ENCODE results near the gene DPYSL5.

Gene DPYSL5

GRCh38 chr2:26933431-26934334 lies 85.8 kb downstream of the DPYSL5 start:
- no peaks in the 10 kb centered on the region for H3K79me2 ChIP-seq (ENCODE audit: low read length)
- no peak for TF ChIP-seq EZH2phosphoT487 (IDR thresholded peaks at IDR 0.05; ENCODE audit: low read depth)
- no peaks in the 10 kb centered on the region for H4K20me1 ChIP-seq (ENCODE audit: insufficient read depth, low read length)
- no peak overlapping the region for H3K27ac ChIP-seq (ENCODE audit: low read length)
- no peaks in the 10 kb centered on the region for H3K36me3 ChIP-seq (replicated peaks; ENCODE audit: low read depth, low read length)
- H3K4me1 ChIP-seq (ENCODE audit: low read length), result no peaks in the 10 kb centered on the region
- no peak overlapping the region for H3K4me2 ChIP-seq (ENCODE audit: low read length)
- H3K4me3 ChIP-seq (ENCODE audit: low read length), result no peak overlapping the region
- H3K27me3 ChIP-seq (ENCODE audit: low read depth, low read length), result 0 out of 2 replicates have a peak, but pooled peaks cover 12% of the 10 kb centered on the region
- H2AFZ ChIP-seq (ENCODE audit: low read depth, low read length), result no peak overlapping the region
- no peak overlapping the region for H3K9ac ChIP-seq (ENCODE audit: low read length)
- no peaks in the 10 kb centered on the region for H3K9me3 ChIP-seq (ENCODE audit: insufficient read depth, low read length)

DNA sequence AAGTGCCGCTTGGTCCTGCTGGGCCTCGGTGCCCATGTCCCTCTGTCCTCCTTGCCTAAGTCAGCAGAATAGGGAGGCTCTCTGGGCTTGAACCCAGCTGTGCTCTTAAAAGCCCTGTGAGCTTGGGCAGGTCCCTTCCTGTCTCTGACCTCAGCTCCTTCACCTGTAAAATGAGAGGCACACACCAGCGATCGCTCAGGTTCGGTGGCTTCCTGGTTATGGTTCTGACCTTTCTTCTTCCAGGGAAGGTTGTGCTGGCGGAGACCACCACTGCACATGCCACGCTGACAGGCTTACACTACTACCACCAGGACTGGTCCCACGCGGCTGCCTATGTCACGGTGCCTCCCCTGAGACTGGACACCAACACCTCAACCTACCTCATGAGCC lies 86.4 kb downstream of the DPYSL5 start:
- H4K20me1 ChIP-seq (ENCODE audit: insufficient read depth, low read length), result no peaks in the 10 kb centered on the region
- H3K36me3 ChIP-seq (replicated peaks; ENCODE audit: low read depth, low read length), result no peaks in the 10 kb centered on the region
- H3K79me2 ChIP-seq (ENCODE audit: low read length), result no peaks in the 10 kb centered on the region
- no peaks in the 10 kb centered on the region for H3K9me3 ChIP-seq (ENCODE audit: insufficient read depth, low read length)
- H3K27ac ChIP-seq (ENCODE audit: low read length), result no peak overlapping the region
- H3K4me3 ChIP-seq (ENCODE audit: low read length), result no peak overlapping the region
- H2AFZ ChIP-seq (ENCODE audit: low read depth, low read length), result no peak overlapping the region
- H3K9ac ChIP-seq (ENCODE audit: low read length), result no peak overlapping the region
- 0 out of 2 replicates have a peak, but pooled peaks cover 12% of the 10 kb centered on the region for H3K27me3 ChIP-seq (ENCODE audit: low read depth, low read length)
- no peak overlapping the region for H3K4me2 ChIP-seq (ENCODE audit: low read length)
- no peak for TF ChIP-seq EZH2phosphoT487 (IDR thresholded peaks at IDR 0.05; ENCODE audit: low read depth)
- TF ChIP-seq, protein P1, sequence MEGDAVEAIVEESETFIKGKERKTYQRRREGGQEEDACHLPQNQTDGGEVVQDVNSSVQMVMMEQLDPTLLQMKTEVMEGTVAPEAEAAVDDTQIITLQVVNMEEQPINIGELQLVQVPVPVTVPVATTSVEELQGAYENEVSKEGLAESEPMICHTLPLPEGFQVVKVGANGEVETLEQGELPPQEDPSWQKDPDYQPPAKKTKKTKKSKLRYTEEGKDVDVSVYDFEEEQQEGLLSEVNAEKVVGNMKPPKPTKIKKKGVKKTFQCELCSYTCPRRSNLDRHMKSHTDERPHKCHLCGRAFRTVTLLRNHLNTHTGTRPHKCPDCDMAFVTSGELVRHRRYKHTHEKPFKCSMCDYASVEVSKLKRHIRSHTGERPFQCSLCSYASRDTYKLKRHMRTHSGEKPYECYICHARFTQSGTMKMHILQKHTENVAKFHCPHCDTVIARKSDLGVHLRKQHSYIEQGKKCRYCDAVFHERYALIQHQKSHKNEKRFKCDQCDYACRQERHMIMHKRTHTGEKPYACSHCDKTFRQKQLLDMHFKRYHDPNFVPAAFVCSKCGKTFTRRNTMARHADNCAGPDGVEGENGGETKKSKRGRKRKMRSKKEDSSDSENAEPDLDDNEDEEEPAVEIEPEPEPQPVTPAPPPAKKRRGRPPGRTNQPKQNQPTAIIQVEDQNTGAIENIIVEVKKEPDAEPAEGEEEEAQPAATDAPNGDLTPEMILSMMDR (IDR thresholded peaks at IDR 0.05; ENCODE audit: low read depth, low read length), result no peak
- H3K4me1 ChIP-seq (ENCODE audit: low read length), result no peaks in the 10 kb centered on the region

- Histone ChIP-seq H3K36me3 (replicated peaks; ENCODE audit: low read depth, low read length) (no peaks in the 10 kb centered on the region), H3K4me1 (ENCODE audit: low read length) (no peaks in the 10 kb centered on the region), H3K79me2 (ENCODE audit: low read length) (no peaks in the 10 kb centered on the region), H3K27ac (ENCODE audit: low read length) (no peak overlapping the region), H3K9ac (ENCODE audit: low read length) (no peak overlapping the region), H2AFZ (ENCODE audit: low read depth, low read length) (no peak overlapping the region), H3K9me3 (ENCODE audit: insufficient read depth, low read length) (no peaks in the 10 kb centered on the region), H3K27me3 (ENCODE audit: low read depth, low read length) (0 out of 2 replicates have a peak, but pooled peaks cover 12% of the 10 kb centered on the region), H3K4me2 (ENCODE audit: low read length) (no peak overlapping the region), H3K4me3 (ENCODE audit: low read length) (no peak overlapping the region), H4K20me1 (ENCODE audit: insufficient read depth, low read length) (no peaks in the 10 kb centered on the region)
- TF ChIP-seq EZH2phosphoT487 (IDR thresholded peaks at IDR 0.05; ENCODE audit: low read depth), result no peak
- TF ChIP-seq, protein P1 (IDR thresholded peaks at IDR 0.05; ENCODE audit: low read depth, low read length), result no peak
Observed at GRCh38 chr2:26934985-26935384, 87.1 kb downstream of the DPYSL5 start.

DNA sequence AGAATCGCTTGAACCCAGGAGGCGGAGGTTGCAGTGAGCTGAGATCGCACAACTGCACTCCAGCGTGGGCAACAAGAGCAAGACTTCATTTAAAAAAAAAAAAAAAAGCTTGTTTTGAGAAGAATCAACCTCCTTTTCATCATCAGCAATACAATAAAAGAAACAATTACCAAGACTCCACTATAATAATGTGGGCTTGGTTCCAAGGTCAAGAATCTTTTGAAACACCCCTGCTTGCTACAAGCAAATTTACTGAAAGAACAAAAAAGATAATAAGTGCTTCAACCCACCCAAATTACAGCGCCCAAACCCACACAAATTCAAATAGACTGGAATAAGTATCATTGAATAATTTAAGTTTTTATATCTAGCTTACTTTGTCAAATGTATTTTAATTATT lies 88.9 kb downstream of the DPYSL5 start:
- Histone ChIP-seq H3K79me2 (ENCODE audit: low read length) (no peaks in the 10 kb centered on the region), H3K4me3 (ENCODE audit: low read length) (no peak overlapping the region), H3K27ac (ENCODE audit: low read length) (no peak overlapping the region), H3K9ac (ENCODE audit: low read length) (no peak overlapping the region), H4K20me1 (ENCODE audit: insufficient read depth, low read length) (no peaks in the 10 kb centered on the region), H2AFZ (ENCODE audit: low read depth, low read length) (no peak overlapping the region), H3K9me3 (ENCODE audit: insufficient read depth, low read length) (no peaks in the 10 kb centered on the region), H3K36me3 (replicated peaks; ENCODE audit: low read depth, low read length) (no peaks in the 10 kb centered on the region), H3K27me3 (ENCODE audit: low read depth, low read length) (0 out of 2 replicates have a peak, but pooled peaks cover 12% of the 10 kb centered on the region), H3K4me2 (ENCODE audit: low read length) (no peak overlapping the region), H3K4me1 (ENCODE audit: low read length) (no peaks in the 10 kb centered on the region)
- TF ChIP-seq, protein P1 (IDR thresholded peaks at IDR 0.05; ENCODE audit: low read depth, low read length), result no peak
- TF ChIP-seq EZH2phosphoT487 (IDR thresholded peaks at IDR 0.05; ENCODE audit: low read depth), result no peak
